Mucosa of descending colon (tissue), 3 donors: Measurements from ENCODE around the gene PPP2R1B. TPM values are rescaled to one million over a fixed set of nuclear protein-coding genes. Genes with fewer than 3 reads are reported as not detected.

Experiments
- ATAC-seq: fragments of 200-7000 bp; cut with Tn5 transposase; one replicate; pipeline ENCODE4 v1.9.1; 2020; ENCODE audit warnings: mild to moderate bottlenecking, moderate library complexity
- DNase-seq, 3 donors: peaks; one replicate each; pipeline ENCODE4 v3.0.0-alpha.2; 2020
- H3K36me3 ChIP-seq: fragments of 200-600 bp; one replicate; pipeline ENCODE4 v1.8.0; 2021; ENCODE audit warnings: low read depth, mild to moderate bottlenecking
- H3K4me1 ChIP-seq: fragments of 200-600 bp; one replicate; pipeline ENCODE4 v1.8.0; 2021; ENCODE audit warnings: low read depth, mild to moderate bottlenecking
- H3K4me3 ChIP-seq: fragments of 200-600 bp; one replicate; pipeline ENCODE4 v1.8.0; 2021; ENCODE audit warnings: mild to moderate bottlenecking
- H3K9me3 ChIP-seq: fragments of 200-600 bp; one replicate; pipeline ENCODE4 v1.8.0; 2021; ENCODE audit warnings: mild to moderate bottlenecking
- CTCF ChIP-seq: fragments of 200-600 bp; IDR thresholded peaks from one replicate; pipeline ENCODE4 v1.8.0; 2022; ENCODE audit warnings: antibody characterized with exemption, mild to moderate bottlenecking
- intact Hi-C, 2 donors: fragments of 100-400 bp; cut with DNase I in 1 of 2; cut with micrococcal nuclease in 1 of 2; formaldehyde crosslinking; loops; one replicate each; pipeline versions ENCODE4 v1.11.0 to v1.11.1; 2022; cut with DNase I, micrococcal nuclease
- total RNA-seq, 3 donors: library from RNA; stranded (reverse); fragmentation: NEBNext Ultra II Directional in 2 of 3; extraction: Animal tissue kit (Norgen Biotek cat#: 25700) in 2 of 3; gene quantifications; one replicate each; pipeline versions ENCODE4 v1.2.1 to v1.2.4, GENCODE V29; 2021 to 2023
- donor health status: DM: no; HTN: no; CAD: no; lungs with moderate emphysema.
- donor health status: DM: no; HTN: no; CAD: no.
- donor health status: DM: no; HTN: yes; CAD: no.

PPP2R1B gene
- total RNA-seq, 3 donors from 2014 or later: 28.5 to 48.5 (median 47.0) TPM

DNA sequence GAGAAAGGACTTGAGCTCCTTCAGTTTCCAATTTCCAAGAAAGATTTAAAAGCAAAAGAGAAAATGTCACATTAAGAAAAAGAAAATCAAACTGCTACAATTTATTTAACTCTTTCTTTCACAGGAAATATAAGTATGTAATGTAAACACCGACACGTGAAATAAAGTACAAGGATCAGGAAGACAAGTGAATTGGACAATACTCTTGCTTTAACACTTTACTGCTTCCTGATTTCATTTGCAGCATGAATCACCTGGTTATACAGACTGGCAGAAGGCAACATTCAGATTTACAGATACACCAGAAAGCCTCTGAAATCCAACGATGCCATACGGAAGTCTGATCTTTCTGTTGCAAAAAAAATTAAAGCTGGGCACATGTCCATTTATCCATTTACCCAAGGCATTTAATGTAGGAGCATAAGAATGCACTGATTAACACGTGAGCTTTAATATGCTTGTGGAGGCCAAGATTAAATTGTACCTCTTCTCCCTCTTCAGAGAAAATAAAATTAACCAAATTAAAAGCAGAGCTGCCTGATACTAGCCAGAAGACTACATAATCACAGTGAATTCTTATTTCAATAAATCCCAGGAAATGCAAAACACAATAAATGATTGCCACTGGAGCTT is 16.0 kb upstream of the PPP2R1B start:
- peaks cover 9% of the 10 kb centered on the region for H3K4me1 ChIP-seq
- intact Hi-C loops: loop anchor here in 1 of 2 donors (10.0 kb wide), 1 partner anchor 53 kb away; no protein-coding TSS in a partner anchor
- no peaks in the 10 kb centered on the region for H3K36me3 ChIP-seq
- H3K9me3 ChIP-seq: no peaks in the 10 kb centered on the region
- TF ChIP-seq CTCF: no peak
- ATAC-seq: peak; percentile 89
- H3K4me3 ChIP-seq: no peak overlapping the region
- DNase-seq: no peak

- no peaks in the 10 kb centered on the region for H3K9me3 ChIP-seq
- ATAC-seq: no peak
- no peak for DNase-seq
- H3K4me1 ChIP-seq: peaks cover 9% of the 10 kb centered on the region
- TF ChIP-seq CTCF: no peak
- H3K4me3 ChIP-seq: no peak overlapping the region
- H3K36me3 ChIP-seq: no peaks in the 10 kb centered on the region
- intact Hi-C loops: loop anchor here (5.0 kb wide), 1 partner anchor 177 kb away; the partner anchor contains the start of gene SIK2 (in 2 of the 2)
Measured at GRCh38 chr11:111779118-111779517, 12.9 kb upstream of the PPP2R1B start.

- DNase-seq (no peak), ATAC-seq (no peak)
- H3K9me3 ChIP-seq: no peaks in the 10 kb centered on the region
- no peaks in the 10 kb centered on the region for H3K36me3 ChIP-seq
- no peak for TF ChIP-seq CTCF
- peaks cover 9% of the 10 kb centered on the region for H3K4me1 ChIP-seq
- intact Hi-C loops: loop anchor here (5.0 kb wide), 1 partner anchor 176 kb away; the partner anchor contains the start of gene SIK2 (in 2 of the 2)
- no peak overlapping the region for H3K4me3 ChIP-seq
Measured at GRCh38 chr11:111778047-111778558, 11.9 kb upstream of the PPP2R1B start.

GRCh38 chr11:111777094-111778046 is 11.2 kb upstream of the PPP2R1B start:
- H3K9me3 ChIP-seq: no peaks in the 10 kb centered on the region
- DNase-seq (peak in 1 of 3 donors; percentile 51), ATAC-seq (peak; percentile 86)
- no peak overlapping the region for H3K4me3 ChIP-seq
- peak; percentile 24 for TF ChIP-seq CTCF
- H3K4me1 ChIP-seq: peaks cover 6% of the 10 kb centered on the region
- intact Hi-C loops: loop anchor here (5.0 kb wide), 1 partner anchor 175 kb away; the partner anchor contains the start of gene SIK2 (in 2 of the 2)
- H3K36me3 ChIP-seq: no peaks in the 10 kb centered on the region

DNA sequence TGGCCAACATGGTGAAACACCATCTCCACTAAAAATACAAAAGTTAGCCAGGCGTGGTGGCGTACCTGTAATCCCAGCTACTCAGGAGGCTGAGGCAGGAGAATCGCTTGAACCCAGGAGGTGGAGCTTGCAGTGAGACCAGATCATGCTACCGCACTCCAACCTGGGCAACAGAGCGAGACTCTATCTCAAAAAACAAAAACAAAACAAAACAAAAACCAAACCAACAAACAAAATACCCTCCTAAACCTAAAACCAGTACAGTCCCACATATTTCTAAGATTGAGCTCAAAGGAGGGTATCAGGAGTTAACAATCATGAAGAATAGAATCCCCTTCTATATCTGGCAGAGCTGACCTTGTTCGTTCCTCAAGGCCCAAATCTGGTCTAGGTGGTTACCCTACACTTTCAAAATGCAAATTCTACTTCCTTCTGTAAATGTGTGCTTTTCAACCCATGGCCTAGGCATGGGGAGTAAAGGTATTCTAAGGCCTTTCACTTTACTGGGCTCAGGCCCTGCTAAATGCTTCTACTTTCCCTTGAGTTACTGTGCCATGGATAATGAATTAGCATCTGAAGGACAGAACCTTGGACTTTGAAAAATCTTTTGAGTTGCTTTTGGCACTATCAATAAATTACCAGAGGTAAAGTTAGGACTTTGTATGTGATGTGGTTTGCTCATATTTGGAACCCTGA is 10.4 kb upstream of the PPP2R1B start:
- H3K4me3 ChIP-seq: no peak overlapping the region
- H3K9me3 ChIP-seq: no peaks in the 10 kb centered on the region
- peaks cover 4% of the 10 kb centered on the region for H3K4me1 ChIP-seq
- peak; percentile 57 for ATAC-seq
- DNase-seq: no peak
- intact Hi-C loops: loop anchor here (5.0 kb wide), 1 partner anchor 174 kb away; the partner anchor contains the start of gene SIK2 (in 2 of the 2)
- TF ChIP-seq CTCF: no peak
- no peaks in the 10 kb centered on the region for H3K36me3 ChIP-seq
